Progenitor cell of endocrine pancreas (in vitro differentiated cells): ENCODE data around the gene ABR. TPM values are rescaled to one million over a fixed set of nuclear protein-coding genes. Genes with fewer than 3 reads are reported as not detected.
"Not testable (repeated sequence)": the region's sequence is repeated elsewhere in the genome, so short reads cannot be mapped to it uniquely, and the experiment has no call there.

Experiments
- DNase-seq: peaks from one replicate; pipeline ENCODE4 v3.0.0; 2021; ENCODE audit warnings: low spot score; ENCODE audit not compliant: unreplicated experiment
- H3K27ac Mint-ChIP-seq: 2 replicates; pipeline ENCODE4 v1.8.0; 2021; ENCODE audit warnings: mild to moderate bottlenecking, moderate library complexity, mixed read lengths
- H3K27me3 Mint-ChIP-seq: 2 replicates; pipeline ENCODE4 v1.8.0; 2021; ENCODE audit warnings: mixed read lengths
- H3K36me3 Mint-ChIP-seq: 2 replicates; pipeline ENCODE4 v1.8.0; 2022; ENCODE audit warnings: mixed read lengths; ENCODE audit not compliant: insufficient read depth
- H3K4me1 Mint-ChIP-seq: 2 replicates; pipeline ENCODE4 v1.8.0; 2021; ENCODE audit warnings: low read depth, mixed read lengths
- H3K4me3 Mint-ChIP-seq: 2 replicates; pipeline ENCODE4 v1.8.0; 2021; ENCODE audit warnings: low read depth, mild to moderate bottlenecking, moderate library complexity, mixed read lengths
- H3K9me3 Mint-ChIP-seq: 2 replicates; pipeline ENCODE4 v1.8.0; 2021; ENCODE audit warnings: low read depth, mixed read lengths
- CTCF ChIP-seq: fragments of 200-600 bp; sonication (generic); IDR thresholded peaks from one replicate; pipeline ENCODE4 v1.5.0; 2021; ENCODE audit warnings: antibody characterized with exemption, mild to moderate bottlenecking; ENCODE audit not compliant: unreplicated experiment
- total RNA-seq: library from RNA; stranded (reverse); gene quantifications from 2 replicates; pipeline ENCODE4 v1.2.1, GENCODE V29; 2021

Gene ABR
- total RNA-seq, 1 donor from 2014 or later = 61.0 TPM

- Mint-ChIP-seq H3K27me3 (no peaks in the 10 kb centered on the region), H3K4me1 (no peaks in the 10 kb centered on the region), H3K4me3 (no peak overlapping the region), H3K27ac (no peak overlapping the region), H3K9me3 (peaks cover 5% of the 10 kb centered on the region), H3K36me3 (peaks cover 20% of the 10 kb centered on the region)
- no peak for DNase-seq
- TF ChIP-seq CTCF = no peak
Measured at GRCh38 chr17:1071103-1071825, 108.5 kb downstream of the ABR start.

GRCh38 chr17:1070411-1070810 is 109.4 kb downstream of the ABR start:
- DNase-seq = no peak
- TF ChIP-seq CTCF = no peak
- H3K9me3 Mint-ChIP-seq = peaks cover 8% of the 10 kb centered on the region
- H3K27ac Mint-ChIP-seq = no peak overlapping the region
- no peak overlapping the region for H3K4me3 Mint-ChIP-seq
- H3K27me3 Mint-ChIP-seq = no peaks in the 10 kb centered on the region
- peaks cover 29% of the 10 kb centered on the region for H3K36me3 Mint-ChIP-seq
- H3K4me1 Mint-ChIP-seq = no peaks in the 10 kb centered on the region

- DNase-seq = no peak
- Mint-ChIP-seq H3K4me3 (no peak overlapping the region), H3K4me1 (no peaks in the 10 kb centered on the region), H3K9me3 (peaks cover 8% of the 10 kb centered on the region), H3K27ac (no peak overlapping the region), H3K27me3 (no peaks in the 10 kb centered on the region), H3K36me3 (peaks cover 29% of the 10 kb centered on the region)
- no peak for TF ChIP-seq CTCF
Measured at GRCh38 chr17:1069847-1070246, 109.9 kb downstream of the ABR start.

- no peak for TF ChIP-seq CTCF
- no peaks in the 10 kb centered on the region for H3K4me1 Mint-ChIP-seq
- no peak for DNase-seq
- no peak overlapping the region for H3K27ac Mint-ChIP-seq
- H3K27me3 Mint-ChIP-seq = no peaks in the 10 kb centered on the region
- no peak overlapping the region for H3K4me3 Mint-ChIP-seq
- H3K36me3 Mint-ChIP-seq = peaks cover 29% of the 10 kb centered on the region
- peaks cover 8% of the 10 kb centered on the region for H3K9me3 Mint-ChIP-seq
Measured at GRCh38 chr17:1068356-1068755, 111.4 kb downstream of the ABR start.

- DNase-seq = no peak
- no peak for TF ChIP-seq CTCF
- no peaks in the 10 kb centered on the region for H3K4me1 Mint-ChIP-seq
- H3K27ac Mint-ChIP-seq = no peak overlapping the region
- peaks cover 29% of the 10 kb centered on the region for H3K36me3 Mint-ChIP-seq
- H3K27me3 Mint-ChIP-seq = no peaks in the 10 kb centered on the region
- H3K9me3 Mint-ChIP-seq = peaks cover 8% of the 10 kb centered on the region
- no peak overlapping the region for H3K4me3 Mint-ChIP-seq
Measured at GRCh38 chr17:1067282-1067956, 112.4 kb downstream of the ABR start.

- not testable (repeated sequence) for H3K4me1 Mint-ChIP-seq, H3K9me3 Mint-ChIP-seq, H3K4me3 Mint-ChIP-seq, H3K27ac Mint-ChIP-seq, H3K27me3 Mint-ChIP-seq, DNase-seq
- peaks cover 29% of the 10 kb centered on the region for H3K36me3 Mint-ChIP-seq
Measured at GRCh38 chr17:1065416-1065815, 114.4 kb downstream of the ABR start.
